NCI-H1105 (cell line): ENCODE measurements around the gene EXTL1.
"Not testable (repeated sequence)": the region's sequence is repeated elsewhere in the genome, so short reads cannot be mapped to it uniquely, and the experiment has no call there.

Source experiments
- DNase-seq: peaks from one replicate; lab custom pipeline; 2025; lab: John Stamatoyannopoulos, UW

Gene EXTL1, protein sequence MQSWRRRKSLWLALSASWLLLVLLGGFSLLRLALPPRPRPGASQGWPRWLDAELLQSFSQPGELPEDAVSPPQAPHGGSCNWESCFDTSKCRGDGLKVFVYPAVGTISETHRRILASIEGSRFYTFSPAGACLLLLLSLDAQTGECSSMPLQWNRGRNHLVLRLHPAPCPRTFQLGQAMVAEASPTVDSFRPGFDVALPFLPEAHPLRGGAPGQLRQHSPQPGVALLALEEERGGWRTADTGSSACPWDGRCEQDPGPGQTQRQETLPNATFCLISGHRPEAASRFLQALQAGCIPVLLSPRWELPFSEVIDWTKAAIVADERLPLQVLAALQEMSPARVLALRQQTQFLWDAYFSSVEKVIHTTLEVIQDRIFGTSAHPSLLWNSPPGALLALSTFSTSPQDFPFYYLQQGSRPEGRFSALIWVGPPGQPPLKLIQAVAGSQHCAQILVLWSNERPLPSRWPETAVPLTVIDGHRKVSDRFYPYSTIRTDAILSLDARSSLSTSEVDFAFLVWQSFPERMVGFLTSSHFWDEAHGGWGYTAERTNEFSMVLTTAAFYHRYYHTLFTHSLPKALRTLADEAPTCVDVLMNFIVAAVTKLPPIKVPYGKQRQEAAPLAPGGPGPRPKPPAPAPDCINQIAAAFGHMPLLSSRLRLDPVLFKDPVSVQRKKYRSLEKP

DNA sequence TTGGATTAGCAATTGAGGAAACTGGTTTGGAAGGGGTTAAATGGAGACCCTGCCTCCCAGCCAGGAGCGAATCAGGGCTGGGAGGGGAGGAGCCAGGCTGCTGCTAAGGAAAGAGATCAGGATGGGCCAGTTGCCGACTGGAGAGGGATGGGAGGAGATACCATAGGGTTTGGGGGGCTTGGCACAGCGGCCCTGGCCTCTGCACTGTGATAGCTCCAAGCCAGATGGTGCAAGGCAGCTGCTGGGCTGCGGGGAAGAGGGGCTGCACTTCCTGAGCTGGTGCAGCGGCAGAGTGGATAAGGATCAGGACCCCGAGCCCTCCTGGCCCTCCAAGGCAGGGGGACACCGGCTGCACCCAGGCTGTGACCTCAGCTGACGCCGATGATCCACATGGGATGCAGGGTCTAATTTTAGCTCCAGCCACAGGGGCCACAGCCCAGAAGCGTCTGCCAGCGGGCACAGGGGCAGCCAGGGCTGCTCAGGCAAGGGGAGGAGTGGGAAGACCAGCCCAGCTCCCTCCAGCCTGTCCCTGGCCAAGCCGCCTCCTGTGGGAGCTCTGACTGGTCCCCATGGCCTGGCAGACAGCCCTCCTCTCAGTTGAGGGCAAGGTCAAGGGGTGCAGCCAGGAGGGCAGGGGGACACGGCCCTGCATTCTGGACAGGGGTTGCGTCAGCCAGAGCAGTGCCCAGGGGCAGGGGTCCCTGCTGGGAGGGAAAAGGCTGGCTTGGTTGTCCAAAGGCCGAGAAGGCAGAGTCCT, at the start of gene EXTL1:
EXTL1 (plus strand) TSS at position 129 of the 757 bp plus-strand sequence. CDS start 872 bp downstream, outside the sequence.
- no peak for DNase-seq

DNA sequence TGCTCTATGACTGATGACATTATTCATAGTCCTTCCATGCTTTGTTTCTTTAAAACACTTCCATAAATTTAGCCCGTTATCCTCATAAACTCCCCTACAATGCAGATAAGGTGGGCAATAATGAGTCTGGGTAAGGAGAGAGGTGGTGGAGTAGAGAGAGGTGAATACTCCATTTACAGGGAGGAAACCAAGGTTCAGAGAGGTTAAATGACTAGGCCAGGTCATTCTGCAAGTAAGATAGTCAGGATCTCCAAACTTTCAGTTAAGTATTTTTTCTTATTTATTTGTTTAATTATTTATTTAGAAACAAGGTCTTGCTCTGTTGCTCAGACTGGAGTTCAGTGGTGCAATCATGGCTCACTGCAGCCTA, 49.8 kb upstream of the EXTL1 start:
- no peak for DNase-seq

DNA sequence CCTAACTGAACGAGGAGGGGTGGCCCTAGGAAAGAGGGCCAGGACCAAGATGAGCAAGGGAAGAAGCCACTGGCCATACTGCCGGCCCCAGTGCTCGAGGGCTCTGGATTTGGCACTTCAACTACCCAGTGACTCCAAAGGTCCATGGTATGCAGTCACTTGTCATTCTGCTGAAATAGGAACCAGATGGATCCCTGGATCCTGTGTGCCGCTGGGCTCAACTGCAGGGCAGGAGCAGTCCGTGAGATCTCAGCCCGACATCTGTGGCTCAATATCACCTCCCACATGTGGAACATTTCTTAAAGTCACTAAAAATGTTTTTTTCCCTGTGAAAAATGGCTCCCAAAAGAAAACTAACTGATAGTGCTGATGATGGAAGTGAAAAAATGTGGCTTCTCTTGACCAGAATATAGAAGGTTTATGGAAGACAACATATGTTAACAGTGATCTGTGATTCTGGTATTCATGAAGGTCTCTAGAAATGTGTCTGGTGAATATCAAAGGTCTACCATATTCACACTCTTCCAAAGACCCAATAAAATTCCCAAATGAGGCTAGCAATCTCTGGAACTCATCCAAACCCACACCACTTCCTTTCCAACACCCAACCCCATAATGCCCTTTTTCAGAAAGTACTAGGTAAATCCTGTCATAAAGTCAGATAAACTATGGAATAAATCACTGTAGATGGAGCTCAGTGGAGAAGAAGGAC, 47.8 kb upstream of the EXTL1 start:
- DNase-seq, result no peak

DNA sequence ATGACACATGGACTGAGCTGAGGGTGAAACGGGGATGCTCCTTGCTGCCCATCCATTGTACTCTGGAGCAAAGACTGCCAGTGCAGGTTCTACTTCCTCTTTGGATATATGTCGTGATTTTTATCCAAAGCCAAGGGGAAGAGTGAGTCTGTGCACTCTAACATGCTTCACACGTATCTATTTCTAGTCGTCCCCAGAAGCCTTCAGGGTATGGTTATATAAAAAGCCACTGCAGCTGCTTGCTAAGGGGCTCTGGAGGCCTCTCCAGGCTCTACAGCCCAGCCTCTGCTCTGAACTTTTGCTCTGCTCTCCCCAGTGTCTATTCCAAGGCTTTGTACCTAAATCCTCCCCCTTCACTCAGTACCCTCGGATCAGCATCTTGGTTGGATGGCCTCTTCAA, 43.8 kb upstream of the EXTL1 start:
- no peak for DNase-seq

DNA sequence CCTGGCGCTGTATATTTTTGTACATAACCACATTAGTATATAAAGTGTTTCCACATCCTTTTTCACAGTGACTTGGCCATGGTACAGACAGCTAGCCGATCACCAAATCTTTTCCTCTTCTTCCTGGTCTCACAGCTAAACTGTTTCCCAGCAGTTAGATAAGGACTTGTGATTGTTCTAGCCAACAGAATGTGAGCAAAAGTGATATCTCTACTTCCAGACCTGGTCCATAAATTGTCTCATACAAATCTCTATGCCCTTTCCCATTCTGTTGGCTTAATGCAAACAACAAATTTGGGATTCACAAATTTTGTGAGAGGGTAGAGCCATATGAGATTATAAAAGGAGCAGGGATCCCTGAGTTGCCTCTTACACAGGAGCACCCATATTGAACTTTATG, 43.2 kb upstream of the EXTL1 start:
- no peak for DNase-seq

DNA sequence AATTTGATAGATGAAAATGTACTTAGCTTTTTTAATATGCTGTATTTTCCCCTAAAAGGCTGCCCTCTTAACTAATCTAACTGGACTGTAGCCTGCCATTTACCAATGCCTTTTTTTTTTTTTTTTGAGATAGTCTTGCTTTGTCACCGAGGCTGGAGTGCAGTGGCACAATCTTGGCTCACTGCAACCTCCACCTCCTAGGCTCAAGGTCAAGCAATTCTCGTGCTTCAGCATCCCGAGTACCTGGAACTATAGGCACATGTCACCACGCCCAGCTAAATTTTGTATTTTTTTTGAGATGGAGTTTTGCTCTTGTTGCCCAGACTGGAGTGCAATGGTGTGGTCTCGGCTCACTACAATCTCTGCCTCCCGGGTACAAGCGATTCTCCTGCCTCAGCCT, 42.4 kb upstream of the EXTL1 start:
- DNase-seq, result no peak

DNA sequence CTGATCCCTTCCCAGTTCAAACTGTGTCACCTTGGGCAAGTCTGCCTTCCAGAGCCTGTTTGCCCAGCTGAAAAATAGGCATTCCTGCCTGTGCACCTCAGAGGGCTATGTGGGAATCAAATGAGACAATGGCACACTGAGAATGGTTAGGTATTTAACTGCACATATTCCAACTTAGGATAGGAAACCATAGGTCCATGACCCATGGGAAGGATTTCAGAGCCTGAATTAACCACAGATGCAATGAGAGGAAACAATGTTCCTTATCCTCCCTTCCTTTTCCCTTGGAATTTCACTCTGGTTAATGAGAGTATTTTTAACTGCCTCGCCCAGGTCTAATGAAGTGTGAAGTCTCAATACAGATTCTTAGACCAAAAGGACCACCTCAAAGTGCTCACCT, 36.4 kb upstream of the EXTL1 start:
- DNase-seq, result no peak

DNA sequence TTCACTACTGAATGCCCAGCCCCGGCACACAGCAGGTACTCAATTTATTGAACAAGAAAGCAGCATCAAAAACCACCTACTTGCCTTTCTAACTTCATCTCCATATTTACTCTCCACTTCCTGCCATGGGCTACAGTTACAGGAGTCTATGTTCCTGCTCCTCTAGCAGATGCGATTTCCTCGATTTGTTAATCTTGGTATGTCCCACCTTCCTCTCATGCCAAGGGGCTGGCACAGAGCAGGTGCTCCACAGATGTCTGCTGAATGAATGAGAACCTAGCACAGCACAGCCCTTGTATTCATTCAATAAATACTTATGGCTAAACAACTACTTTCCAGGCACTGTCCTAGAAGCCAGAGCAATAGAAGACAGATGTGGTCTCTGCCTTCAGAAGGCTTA, 35.9 kb upstream of the EXTL1 start:
- no peak for DNase-seq

DNA sequence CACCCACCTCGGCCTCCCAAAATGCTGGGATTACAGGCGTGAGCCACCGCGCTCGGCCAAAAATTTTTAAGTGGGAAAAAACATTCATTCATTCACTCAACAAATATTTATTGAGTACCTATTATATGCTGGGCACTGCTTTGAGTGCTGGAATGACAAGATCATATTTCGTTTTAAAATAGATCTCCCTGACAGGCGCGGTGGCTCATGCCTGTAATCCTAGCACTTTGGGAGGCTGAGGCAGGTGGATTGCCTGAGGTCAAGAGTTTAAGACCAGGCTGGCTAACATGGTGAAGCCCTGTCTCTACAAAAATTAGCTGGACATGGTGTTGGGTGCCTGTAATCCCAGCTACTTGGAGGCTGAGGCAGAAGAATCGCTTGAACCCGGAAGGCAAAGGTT, 34.8 kb upstream of the EXTL1 start:
- not testable (repeated sequence) for DNase-seq

DNA sequence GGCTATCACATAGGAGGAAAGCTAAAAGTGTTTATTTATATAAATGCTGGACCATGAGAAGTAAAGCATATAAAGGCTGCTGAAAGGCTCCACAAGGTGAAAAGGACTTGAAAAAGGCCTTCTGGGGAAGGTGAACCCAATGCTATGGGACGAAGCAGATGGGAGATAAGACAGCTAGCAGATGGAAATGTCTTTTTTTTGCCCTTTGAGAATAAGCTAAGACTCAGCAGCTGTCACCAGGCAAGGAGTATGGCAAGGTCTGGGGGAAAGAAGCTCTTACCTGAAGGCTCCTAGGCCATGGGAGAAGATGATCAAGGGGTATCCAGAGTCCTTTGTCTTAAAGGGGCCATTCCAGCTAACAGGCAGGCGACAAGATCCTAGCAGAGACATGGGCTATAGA, 33.6 kb upstream of the EXTL1 start:
- no peak for DNase-seq

DNA sequence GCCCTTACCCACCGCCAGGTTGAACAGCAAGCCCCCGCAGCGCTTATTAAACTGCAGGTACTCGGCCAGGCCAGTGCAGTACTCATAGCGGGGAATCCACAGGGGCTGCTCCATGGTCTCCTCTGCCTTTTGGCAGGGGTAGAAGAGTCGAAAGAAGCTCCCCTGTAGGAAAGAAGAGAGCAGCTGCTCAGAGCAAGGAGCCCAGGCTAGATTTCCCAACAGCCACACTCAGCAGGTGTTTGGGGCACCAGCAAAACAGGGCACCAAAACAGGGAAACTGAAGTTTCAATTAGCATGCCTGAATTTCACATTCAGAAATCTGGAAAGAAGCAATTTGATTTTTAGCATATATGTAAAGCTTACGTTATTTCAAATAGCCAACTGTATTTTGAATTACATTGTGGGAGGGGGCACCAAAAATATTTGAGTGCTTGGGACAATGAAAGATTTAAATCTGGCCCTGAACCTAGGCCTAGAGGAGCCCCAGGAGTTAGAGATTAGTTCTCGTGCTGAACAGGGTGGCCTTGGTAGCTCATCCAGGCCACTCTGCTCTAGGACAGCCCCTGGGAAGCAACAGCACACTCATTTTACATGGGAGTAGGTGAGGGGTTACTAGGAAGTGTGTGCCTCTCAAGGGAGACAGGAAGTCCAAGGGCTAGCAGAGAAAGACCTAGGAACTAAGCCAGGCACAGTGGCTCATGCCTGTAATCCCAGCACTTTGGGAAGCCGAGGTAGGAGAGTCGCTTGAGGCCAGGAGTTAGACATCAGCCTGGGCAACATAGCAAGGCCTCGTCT, 31.9 kb upstream of the EXTL1 start:
- no peak for DNase-seq

DNA sequence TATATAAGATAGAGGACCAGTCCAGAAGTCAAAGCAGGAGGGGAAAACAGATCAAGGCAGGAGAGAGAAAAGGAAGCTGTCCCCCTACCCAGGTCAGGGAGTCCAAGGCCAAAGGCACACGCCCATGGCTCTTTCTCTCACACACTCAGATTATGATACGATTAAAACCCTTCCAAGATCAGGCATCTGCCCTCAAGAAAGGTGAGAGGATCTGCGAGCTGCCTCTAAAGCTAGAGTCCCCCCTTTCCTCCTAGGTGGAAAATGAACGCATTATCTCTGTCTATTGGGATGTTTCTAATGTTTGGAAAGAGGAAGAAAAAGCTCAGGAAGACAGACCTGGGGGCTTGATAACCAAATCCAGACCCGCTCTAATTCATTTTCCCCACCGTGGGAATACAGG, 31.3 kb upstream of the EXTL1 start:
- DNase-seq, result no peak

DNA sequence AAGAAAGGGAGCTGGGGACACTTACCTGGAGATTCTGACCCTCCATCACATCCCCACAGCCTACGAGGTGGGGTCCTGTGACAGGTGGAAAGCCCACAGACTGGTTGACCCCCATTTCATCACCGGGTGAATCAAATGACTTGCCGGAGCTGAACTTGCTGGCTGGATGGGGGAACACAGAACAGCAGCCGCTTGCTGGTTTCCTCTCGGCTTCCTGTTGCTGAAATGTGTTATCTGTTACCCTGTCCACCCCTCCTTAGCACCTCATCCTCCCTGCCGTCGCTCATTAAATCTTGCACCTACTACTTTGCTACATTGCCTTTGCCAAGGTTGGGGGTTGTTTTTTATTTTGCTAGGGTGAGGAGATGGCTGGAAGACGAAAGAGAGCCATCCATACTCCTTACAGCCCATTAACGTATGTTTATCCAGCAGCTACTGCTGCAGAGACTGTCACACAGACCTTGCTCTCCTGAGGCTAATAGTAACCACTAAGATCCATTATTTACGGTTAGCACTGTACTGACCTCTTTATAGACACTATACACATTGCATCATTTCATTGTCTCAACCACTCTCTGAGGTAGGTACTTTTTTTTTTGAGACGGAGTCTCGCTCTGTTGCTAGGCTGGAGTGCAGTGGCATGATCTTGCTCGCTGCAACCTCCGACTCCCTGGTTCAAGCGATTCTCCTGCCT, 30.7 kb upstream of the EXTL1 start:
- no peak for DNase-seq

DNA sequence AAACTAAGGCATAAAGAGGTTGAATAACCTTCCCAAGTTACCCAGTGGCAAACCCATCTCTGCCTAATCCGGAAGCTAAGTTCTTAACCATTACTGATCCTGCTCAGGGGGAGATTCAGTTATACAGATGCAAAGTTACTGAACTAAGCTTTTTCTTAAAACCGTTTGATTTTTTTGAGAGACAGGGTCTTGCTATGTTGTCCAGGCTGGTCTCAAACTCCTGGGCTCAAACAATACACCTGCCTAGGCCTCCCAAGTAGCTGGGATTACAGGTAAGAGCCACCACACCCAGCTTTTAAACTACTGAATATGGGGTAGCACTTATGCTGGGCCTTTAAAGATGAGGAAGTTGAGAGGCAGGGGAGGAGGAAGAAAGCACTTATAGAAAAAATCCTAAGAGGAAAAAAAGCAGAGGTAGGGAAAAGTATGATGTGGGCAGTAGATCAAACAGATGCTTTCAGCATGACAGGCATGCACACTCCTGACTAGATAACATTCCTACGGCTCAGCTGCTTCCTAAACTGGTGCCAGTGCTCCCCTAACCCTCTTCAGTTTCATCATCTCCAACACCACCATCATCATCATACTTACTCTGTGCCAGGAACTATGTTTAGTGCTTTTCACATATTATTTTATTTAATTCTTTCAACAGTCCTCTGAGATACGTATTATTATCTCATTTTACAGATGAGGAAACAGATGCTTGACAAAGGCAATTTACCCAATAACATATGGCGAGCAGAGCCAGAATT, 29.5 kb upstream of the EXTL1 start:
- DNase-seq, result no peak

DNA sequence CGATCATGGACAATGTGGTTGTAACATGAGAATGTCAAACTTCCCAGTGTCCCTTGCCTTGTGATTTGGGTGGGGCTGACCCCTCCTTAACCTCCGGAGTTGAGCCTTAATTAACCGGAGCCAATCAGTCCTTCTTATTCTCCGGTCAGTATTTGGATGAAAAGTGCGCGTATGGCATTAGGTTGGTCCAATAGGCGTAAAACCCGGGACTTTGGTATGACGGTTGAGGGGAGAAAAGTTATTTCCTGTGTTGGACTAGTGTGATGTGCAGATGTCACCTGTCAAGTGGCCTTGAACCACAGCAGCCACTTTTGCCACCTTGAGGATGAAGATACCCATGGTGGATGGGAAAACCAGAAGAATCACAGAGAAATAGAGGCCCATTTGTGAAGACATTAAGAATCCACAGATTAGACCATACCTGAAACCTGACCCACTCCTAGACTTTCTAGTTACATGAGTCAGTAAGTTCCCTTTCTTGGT, 28.8 kb upstream of the EXTL1 start:
- no peak for DNase-seq

DNA sequence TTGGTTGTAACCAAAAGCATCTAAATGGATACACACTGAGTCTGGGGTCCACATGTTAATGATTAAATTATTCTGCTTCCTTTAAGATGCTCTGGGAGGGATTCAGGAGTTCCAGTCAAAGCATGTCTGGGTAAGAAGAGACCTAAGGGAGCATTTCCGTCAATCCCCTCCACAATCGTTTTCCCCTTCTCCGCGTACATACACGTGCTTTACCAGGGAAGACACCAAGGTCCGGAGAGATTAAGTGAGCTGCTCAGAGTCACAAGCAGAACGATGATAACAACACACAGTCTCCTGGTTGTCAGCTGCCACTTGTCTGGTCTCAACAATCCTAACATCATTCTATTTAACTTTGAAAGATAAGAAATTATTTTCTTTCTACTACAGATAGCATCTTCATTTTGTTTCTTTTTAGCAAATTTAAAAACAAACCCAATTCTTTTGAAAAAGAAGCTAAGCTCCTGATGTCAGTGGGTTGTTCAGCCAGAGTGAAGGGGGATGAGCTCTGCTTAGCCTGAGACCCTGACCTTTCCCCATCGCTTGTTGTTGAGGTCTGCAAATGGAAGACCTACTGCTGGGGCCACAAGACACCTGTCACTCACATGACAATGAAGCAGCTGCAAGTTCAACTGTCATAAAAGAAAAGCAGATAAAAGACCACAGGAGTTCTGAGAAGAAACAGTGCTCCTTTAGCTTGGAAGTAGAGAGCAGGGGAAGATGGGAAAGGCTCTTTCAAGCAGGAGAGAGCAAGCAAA, 28.2 kb upstream of the EXTL1 start:
- DNase-seq, result no peak

DNA sequence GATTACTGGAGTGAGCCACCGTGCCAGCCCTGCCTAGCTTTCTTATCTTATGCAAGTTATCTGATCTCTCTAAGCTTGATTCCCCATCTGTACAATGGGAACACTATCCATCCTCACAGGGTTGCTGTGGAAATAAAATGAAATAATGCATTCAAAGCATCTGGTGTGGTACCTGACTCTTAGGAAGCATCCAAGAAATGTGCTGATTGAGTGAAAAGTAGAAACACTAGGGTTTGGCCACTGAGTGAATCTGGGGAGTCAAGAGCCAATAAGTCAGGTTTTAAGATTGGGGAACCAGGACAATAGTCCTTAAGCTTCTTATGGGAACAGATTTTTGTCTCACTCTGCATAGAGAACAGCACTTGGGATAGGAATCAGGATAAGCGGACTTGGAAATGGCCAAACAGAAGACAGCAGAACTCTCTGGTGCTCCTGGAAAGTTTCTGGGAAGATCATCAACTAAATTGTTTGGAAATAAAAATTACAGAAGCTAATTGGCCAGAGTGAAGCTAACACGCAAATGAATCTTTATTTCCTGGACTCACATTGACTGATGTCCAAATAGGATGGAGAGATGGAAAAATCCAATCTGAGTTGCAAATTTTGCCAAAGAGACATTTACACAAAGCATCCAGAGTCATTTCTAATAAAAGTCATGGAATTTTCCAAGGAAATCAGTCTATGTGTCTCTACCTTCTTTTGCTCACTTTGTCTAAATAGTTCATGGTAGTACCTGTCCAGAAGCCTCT, 27.0 kb upstream of the EXTL1 start:
- no peak for DNase-seq
